Activated CD4-positive, CD25-positive, alpha-beta regulatory T cell treated with anti-CD3 and anti-CD28 coated beads, Interleukin-2, amount 50 U/mL, for 24 hours (primary cell): ENCODE data around the gene PPP2R5A.
"Not testable (repeated sequence)": the region's sequence is repeated elsewhere in the genome, so short reads cannot be mapped to it uniquely, and the experiment has no call there.

Experiments used
- ATAC-seq, 2 donors: fragments of 150-1000 bp; cut with Tn5 transposase; one replicate each; pipeline ENCODE4 v1.10.0; 2021; ENCODE audit warnings: mild to moderate bottlenecking in 1 of 2, moderate library complexity in 1 of 2

PPP2R5A gene

DNA sequence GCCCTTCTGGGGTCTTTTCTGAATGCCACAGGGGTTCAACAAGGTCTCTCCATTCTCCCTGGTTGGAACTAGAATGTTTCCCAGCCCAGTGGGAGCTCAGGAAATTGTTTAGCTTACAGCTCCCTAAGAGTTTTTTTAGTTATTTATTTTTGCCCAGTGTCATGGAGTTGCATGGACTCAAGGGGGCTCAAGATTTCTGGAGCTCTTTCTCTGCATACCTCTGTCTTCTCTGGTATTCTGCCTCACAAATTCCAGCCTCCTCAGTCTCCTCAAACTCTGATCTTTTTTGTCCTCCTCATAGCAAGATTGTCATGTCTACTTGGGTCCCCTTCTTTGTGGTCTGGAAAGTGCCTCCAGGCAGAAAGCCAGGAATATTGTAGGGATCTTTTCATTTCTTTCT, 15.9 kb upstream of the PPP2R5A start:
- no peak for ATAC-seq

DNA sequence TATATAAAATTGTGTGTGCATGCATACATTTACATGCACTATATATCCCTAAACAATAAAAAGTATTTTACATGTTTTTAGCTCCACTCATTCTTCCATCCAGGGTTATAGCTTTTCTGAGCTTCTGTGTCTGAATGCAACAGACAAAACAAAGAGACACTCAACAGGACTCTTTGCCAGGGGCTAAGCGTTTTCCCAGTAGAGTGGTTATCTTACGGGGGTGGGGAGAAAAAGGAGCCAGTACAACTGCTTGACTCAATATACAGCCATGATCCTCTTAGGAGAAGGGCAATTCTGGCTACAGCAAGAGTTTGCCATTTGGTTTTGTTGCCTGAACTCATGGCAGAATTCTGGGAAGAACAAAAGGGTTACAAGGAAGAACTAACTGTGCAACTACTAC, 14.6 kb upstream of the PPP2R5A start:
- ATAC-seq, result no peak

DNA sequence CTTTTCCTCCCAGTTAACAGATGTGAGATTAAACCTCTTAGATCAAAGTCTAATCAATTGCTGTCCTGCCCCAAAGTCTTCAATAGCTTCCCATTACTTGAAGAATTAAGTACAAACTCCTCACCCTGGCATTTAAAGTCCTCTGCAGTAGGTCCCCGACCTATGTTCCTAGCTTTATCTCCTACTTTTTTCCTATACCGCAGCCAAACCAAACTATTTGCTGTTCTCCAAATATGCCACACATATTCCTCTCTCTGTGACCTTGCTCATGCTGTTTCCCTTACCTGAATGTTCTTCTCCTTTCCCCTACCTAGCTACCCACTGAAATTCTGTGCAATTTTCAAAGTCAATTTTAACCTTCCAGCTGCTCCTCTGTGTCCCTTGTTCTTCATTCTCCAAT, 14.0 kb upstream of the PPP2R5A start:
- ATAC-seq, result no peak

DNA sequence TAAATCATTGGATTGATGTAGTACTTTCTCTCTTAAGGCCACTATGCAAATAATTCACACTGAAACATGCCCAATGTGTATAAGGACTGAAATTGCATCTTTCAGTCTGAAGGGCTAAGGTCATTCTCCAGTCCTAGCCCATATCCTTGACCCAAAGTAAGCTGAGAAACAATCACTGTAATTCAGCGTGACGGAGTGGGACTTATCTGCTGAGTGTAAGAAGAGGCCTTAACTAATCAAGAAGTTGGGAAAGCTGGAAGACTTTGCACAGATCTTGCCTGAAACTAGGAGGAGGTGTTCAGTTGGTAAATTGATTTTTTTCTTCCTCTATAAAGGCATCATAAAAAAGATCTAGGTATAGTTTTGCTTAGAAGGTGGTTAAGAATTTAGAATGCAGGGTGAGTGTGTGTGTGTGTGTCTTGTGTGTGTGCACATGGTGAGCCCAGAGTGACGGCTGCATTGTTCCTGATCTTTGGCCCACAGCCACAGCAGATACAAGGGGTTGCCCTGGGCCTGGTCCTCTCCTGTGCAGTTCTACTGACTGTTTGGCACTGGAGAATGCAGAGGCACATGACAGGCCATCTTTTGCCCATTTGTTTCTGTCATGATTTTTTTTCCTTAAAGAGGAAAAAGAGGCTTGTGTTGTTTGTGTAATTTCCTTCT, 13.3 kb upstream of the PPP2R5A start:
- no peak for ATAC-seq

DNA sequence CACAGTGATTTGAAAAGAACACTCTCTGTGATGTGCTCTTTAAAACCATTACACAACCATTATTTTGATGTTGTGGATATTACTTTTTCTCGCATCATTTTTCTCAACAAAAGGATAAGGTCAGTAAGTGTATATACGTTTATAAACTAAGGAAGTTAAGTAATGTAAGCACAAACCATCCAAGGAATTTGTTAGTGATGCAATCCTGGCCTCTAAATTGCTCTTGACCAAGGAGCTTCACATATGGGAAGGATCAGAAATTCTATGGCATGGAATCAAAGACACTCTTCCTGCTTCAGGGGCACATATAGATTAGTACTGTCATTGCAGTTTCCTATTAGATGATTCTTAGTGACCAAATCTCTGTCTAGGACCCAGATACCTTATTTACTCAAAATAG, 3.6 kb upstream of the PPP2R5A start:
- ATAC-seq, result no peak

DNA sequence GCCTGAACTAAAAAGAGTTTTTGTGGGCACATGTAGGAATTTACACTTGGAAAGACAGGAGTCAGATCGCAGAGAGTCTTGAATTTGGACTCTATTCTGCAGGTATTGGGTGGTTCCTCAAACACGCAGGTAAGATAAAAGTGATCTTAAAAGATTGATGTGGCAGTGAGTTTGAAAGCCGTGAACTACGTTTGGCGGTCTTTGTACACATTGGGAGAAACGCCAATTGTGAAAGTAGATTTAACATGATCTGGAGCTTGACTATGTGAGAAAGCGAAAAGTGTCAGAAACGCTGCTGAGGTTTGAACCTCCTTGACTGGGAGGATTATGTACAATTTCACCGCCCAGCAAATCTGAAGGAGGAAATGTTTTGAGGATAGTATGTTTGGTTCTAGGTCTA, 1.5 kb upstream of the PPP2R5A start:
- ATAC-seq, result no peak

DNA sequence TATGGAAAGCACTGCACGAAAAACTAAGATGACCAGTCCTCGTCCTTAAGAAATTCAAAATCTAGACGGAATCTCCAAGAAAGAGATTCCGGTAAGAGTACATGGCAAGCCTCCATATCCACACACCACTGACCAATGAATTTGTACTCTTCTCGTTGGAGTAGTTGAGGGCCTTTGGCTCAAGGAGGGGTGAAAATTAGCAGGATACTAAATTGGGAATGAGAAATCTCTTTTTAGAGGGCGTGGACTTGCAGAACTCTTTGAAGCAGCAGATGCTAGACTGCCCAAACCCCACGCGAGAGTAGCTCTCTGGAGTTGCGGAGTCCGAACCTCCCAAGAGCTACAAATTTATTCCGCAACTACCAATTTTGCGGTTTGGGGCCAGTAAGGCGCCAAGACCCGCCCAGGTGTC, 872 bp upstream of the PPP2R5A start:
- ATAC-seq, result no peak

DNA sequence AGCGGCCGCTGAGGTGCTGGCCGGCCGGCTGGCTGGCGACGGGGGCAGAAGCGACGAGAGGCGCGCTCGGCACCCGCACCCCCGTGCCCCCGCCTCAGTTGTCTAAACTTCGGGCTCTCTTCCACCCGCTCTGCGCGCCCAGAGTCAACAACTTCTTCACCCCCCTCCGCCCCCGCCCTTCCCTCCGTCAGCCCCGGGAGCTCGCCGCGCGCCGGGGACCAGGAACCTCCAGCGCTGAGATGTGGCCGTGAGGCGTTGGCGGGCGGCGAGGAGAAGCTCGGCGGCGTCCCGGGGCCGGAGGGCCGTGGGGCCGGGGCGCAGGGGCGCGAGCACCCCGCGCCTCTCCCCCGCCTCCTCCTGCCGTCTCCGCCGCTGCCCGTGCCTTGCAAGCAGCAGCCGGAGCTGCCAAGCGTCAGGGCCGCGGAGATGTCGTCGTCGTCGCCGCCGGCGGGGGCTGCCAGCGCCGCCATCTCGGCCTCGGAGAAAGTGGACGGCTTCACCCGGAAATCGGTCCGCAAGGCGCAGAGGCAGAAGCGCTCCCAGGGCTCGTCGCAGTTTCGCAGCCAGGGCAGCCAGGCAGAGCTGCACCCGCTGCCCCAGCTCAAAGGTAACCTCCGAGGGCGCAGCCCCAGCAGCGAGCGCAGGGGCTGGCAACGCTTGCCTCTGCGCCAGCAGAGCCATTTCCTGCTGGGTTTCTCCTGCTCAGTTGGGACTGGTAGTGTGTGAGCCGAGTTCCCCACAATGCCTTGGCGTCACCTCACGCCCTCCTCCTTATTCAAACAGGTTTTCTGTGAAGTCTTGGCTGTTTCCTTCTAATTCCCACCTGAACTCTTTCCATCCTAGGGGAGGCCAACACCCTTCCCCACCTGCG, 710 bp downstream of the PPP2R5A start:
- peak; percentile 7 to 9 for ATAC-seq

DNA sequence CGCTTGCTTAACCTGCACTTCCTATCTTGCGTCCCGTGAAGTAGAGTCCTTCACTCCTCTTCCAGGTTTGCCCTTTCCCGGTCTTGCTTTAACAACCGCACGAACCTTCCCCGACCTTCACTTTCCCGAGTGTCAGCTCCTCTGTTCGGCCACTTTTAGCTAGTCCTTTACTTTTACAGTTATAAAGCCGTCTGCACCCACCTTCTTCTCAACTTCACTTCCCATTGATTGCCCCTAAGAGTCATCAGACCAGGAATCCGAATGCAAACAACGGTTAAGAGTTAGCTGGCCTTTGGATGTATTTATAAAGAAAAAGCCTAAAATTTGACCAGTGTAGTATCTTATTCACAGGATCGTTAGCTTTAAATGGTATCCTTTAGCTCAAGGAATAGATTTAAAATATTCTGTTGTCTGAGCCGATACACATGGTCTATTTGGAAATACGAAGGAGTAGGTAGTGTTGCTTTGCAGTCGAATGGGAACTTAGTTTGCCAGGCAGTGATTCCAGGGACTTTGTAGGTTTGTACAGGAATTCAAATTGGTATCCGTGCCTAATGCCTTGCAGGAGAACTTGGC, 1.4 kb downstream of the PPP2R5A start:
- no peak for ATAC-seq

DNA sequence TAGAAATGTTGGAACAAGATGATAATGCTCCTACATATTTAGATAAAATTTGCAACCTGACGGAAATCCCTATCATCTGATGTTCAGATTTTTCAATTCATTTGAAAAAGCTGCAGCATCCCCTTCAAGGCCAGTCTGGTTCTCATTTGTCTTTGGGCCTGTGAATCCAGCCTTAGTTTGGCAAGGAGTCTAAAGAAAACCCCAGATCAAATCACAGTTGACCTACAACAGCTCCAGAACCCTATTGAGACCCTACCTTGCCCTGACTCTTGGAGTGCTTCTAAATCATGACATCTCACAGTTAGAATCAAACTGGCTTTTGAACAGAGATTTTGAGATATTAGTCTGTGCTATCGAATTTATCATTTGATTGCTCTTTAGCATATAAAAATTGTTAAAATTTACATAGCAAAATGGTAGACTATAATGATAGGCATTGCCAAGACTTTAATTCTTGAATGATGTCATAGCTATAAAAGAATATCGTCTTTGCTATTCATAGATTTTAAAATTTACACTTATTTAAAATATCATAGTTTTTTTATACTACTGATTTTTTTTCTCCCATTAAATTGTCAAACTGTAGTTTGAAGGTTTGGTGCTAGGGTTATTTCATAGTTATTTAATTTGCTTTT, 2.2 kb downstream of the PPP2R5A start:
- ATAC-seq, result no peak

DNA sequence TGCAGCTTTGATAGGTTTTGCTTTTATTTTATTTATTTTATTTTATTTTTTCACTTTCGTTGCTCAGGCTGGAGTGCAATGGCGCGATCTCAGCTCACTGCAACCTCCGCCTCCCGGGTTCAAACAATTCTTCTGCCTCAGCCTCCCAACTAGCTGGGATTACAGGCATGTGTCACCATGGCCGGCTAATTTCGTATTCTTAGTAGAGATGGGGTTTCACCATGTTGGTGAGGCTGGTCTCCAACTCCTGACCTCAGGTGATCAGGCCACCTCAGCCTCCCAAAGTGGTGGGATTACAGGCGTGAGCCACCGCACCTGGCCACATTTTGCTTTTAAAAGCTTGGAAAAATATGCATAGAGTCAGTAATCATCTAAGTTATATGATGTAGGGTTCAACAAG, 2.8 kb downstream of the PPP2R5A start:
- not testable (repeated sequence) for ATAC-seq

DNA sequence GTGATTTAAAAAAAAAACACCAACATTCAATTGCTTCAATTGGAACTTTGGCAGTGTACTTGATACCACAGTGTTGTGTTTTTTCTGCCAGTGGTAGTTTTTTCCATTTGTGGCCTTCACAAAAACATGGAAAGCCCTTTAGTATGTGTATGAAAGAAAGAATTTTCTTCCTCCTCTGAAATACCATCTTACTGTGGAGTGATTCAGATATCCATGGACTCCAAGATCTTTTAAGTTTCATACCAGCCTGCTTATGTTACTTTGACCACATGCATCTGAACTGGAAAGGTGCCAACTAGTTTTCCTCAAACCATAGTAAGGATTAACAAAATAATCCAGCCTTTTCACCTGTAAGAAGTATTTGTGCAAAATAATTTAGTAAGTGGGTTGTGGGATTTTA, 3.4 kb downstream of the PPP2R5A start:
- ATAC-seq, result no peak

DNA sequence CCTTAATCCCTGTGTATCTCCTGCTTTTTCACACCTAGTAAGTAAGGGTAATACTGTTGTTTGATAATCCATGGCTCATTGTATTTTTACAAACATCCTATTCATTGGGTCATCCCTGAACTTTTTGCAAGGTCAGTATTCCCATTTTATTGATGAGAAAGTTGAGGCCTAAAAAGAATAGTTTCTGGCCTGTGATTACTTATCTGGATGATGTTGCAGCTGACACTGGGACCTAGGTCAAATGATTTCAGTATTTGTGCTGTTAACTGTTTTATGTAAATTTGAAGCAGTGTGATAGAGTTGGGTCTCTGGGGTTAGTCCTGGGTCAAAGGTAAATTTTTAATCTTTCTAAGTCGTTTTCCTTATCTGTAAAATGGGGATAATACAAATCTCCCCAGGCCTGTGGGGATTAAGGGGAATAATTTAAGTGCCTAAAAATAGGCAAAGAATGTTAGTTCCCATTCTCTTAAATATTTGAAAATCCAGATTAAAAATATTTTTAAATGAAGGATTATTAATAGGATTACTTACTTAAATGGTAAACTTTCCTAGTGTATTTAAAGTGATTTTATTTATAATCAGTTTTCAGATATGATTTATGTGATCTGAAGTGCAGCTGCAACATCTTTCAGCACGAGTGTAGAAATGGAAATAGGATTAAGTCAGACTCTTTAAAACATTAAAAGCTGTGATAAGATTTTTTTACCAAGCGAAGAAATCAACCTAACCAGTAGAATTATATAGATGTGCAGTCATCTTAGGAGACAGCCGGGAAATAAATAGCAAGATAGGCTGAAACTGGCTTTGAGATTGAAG, 4.3 kb downstream of the PPP2R5A start:
- no peak for ATAC-seq

DNA sequence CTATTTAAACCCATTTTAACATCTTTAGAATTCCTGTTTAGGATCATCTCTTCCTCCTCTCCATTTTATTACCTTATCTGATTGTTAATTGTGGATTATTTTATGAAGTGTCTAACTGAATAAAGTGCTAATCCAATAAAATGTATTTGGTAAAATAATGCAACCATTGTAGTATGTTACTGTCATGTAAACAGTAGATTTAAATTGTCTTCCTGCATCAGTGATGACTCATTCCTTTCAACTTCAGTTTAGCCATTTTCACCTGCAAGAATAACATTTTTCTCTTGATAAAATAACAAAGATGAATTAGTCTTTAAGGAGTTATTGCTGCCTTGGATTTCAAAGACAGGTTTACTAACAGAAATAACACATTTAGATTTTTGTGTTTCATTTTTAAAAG, 5.4 kb downstream of the PPP2R5A start:
- no peak for ATAC-seq

DNA sequence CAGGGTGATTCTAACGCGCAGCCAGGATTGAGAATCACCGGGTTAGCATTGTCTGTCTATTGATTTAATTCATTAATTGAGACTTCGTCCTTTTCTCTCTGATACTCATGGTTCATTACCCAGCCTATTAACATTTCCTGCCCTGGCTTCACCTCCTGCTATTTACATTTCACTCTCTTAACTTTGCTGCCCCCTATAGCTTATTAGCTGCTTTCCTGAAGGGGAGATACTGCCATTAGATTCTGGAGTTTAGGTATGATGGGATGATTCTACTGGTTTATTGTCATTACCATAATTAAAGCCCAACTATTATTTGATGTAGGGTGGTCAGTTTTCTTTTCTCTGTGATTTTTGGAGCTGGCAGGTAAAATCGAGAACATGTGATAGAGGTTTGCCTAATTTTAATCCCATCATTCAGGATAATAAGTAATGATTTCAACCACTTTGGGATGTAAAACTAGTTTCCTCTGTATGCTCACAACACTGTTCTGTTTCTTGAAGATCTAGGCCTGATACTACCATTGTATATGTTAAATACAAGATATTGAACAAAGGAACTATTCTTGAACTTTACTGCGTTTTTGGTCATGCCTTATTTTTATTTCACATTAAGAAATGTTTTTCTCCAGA, 6.4 kb downstream of the PPP2R5A start:
- peak; percentile 72 to 73 for ATAC-seq

DNA sequence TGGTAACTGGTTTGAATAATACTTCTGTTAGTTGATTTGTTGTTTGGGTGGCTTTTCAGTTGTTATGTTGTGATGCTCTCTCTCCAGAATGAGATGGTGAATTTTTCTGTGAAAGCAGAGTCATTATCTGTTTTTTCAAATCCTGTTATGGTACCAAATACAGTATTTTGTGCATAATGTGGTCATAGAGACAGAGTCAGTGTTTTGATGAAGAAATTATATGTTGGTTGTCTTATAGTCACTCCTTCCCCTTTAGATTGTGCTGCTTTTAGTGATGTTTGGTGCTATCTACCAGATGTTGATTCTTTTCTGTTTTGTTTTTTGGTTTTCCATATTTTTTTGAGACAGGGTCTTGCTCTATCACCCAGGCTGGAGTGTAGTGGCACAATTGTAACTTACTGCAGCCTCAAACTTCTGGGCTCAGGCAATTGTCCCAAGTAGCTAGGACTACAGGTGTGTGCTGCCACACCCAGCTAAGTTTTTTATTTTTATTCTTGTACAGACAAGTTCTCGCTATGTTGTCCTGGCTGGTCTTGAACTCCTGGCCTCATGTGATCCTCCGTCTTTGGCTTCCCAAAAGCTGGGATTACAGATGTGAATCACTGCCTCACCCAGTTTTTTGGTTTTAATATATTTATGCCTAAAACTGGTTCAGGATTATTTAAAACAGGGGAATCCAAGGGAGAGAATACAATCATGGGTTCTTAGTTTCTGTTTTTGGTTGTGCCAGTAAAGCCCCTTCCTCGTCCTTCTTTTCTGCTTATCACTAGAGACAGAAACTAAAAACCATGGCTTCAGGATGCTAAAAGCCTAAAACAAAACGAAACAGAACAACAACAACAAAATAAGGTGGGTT, 7.3 kb downstream of the PPP2R5A start:
- ATAC-seq, result no peak

DNA sequence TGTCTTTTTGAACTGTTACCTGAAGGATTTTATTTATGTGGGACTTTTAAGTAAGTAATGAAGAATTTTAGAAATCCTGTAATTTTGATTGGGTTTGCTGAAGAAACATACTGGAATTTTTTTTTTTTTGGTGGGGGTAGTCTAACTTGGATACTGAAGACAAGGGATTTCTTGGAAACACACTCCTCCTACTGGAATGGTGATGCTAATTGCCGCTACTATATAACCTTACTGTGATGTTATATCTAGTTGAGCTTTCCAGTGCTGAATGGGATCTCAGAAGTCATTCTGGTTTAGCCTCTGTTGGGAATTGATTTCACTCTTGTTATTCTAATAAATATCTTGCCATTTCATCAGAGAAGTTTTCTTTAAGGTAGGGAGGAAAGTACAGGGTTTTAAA, 8.4 kb downstream of the PPP2R5A start:
- no peak for ATAC-seq

DNA sequence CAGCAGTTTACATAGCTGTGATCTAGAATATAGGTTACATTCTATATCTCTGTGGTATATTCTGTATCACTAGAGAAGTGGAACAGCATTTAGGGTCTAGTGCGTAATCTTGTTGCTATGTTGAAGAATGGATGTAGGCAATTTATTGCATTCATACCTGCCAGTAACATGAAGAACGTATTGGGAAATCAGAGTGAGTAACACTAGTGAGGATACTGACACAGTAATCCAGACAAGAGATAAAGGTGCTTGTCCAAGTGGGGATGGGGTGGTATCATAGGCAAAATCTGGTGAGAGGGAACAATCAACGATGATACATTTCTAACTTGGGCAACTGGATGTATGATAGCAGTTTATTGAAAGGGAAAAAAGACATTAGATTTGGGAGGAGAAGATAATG, 9.8 kb downstream of the PPP2R5A start:
- no peak for ATAC-seq

DNA sequence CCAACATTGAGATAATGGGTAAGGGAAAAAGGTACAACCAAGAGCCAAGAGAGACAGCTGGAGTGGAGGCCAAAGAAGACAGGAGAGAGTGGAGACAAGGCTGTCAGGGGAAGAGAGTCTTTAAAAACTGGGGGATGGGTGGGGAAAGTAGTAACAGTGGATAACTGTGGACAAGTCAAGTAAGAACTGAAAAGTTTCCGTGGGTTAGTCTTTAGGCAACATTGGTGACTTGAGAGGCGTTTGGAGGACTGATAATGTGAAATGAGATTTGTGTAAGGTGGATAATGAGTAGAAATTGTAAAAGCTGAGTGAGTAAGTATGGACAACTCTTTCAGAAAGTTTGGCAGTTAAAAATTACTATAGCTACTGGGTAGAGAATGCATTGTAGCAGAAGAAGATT, 10.4 kb downstream of the PPP2R5A start:
- ATAC-seq, result peak in 1 of 2 donors; percentile 31

DNA sequence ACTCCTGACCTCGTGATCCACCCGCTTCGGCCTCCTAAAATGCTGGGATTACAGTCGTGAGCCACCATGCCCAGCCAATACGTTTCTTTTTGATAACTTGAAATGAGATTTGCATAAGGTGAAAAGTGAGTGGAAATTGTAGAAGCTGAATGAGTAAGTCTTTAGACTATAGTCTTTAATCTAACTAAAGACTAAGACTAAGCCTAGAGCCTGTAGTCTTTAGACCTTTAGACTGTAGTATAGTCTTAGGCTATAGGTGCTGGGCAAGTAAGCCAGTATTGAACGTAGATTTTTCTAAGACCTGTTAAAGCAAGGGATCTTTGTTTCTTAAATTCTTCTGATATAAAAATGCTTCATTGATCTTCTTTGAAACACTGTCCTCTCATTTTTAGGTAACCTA, 12.1 kb downstream of the PPP2R5A start:
- ATAC-seq, result peak; percentile 66 to 72

DNA sequence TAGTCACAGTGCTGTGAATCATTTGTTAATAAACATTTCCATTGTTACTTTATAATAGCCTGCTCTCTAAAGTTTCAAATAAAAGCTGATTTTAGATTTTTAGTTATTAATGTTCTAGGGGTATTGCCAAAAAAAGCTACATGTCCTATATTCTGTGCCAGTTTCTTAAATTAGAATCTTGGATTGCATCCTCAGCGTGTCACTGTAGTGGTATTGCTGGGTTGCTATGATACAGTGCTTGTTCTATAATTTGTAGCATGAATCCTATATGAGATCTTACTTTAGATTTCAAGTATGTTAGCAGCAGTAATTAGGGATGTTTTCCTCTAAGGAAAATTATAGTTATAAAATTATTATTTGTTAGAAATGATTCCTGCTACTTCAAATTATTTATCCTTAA, 16.4 kb downstream of the PPP2R5A start:
- ATAC-seq, result no peak
